ENCODE measurements around the gene TALDO1.

The TALDO1 gene

GRCh38 chr11:786235-787083 is 39.2 kb downstream of the TALDO1 start:
- DNase-seq (ENCODE audit: low read depth in 1 of 2, low spot score in 1 of 2), result no peak

- DNase-seq (ENCODE audit: low read depth in 1 of 2, low spot score in 1 of 2), result no peak
These were observed 39.9 kb downstream of the TALDO1 start for GRCh38 chr11:787084-787675.

GRCh38 chr11:788009-788640 is 40.9 kb downstream of the TALDO1 start:
- no peak for DNase-seq (ENCODE audit: low read depth in 1 of 2, low spot score in 1 of 2)

GRCh38 chr11:788953-789940 is 42.0 kb downstream of the TALDO1 start:
- no peak for DNase-seq (ENCODE audit: low read depth in 1 of 2, low spot score in 1 of 2)

- DNase-seq (ENCODE audit: low read depth in 1 of 2, low spot score in 1 of 2), result peak in 1 of 2 donors; percentile 40
These were observed 42.7 kb downstream of the TALDO1 start, which contains the start of gene CEND1 for GRCh38 chr11:789943-790342. CEND1 (minus strand) TSS chr11:790090; CDS start chr11:788576, 1,514 bp downstream.

- no peak for DNase-seq (ENCODE audit: low read depth in 1 of 2, low spot score in 1 of 2)
These were observed 43.7 kb downstream of the TALDO1 start for GRCh38 chr11:790721-791564.

- no peak for DNase-seq (ENCODE audit: low read depth in 1 of 2, low spot score in 1 of 2)
These were observed 44.6 kb downstream of the TALDO1 start for GRCh38 chr11:791658-792534.

- no peak for DNase-seq (ENCODE audit: low read depth in 1 of 2, low spot score in 1 of 2)
These were observed 45.2 kb downstream of the TALDO1 start for GRCh38 chr11:792535-792821.

- DNase-seq (ENCODE audit: low read depth in 1 of 2, low spot score in 1 of 2), result no peak
These were observed 45.6 kb downstream of the TALDO1 start for GRCh38 chr11:792873-793272.

GRCh38 chr11:793556-793955 is 46.3 kb downstream of the TALDO1 start:
- DNase-seq (ENCODE audit: low read depth in 1 of 2, low spot score in 1 of 2), result no peak

- DNase-seq (ENCODE audit: low read depth in 1 of 2, low spot score in 1 of 2), result no peak
These were observed 46.9 kb downstream of the TALDO1 start for GRCh38 chr11:794013-794765.

- no peak for DNase-seq (ENCODE audit: low read depth in 1 of 2, low spot score in 1 of 2)
These were observed 47.7 kb downstream of the TALDO1 start for GRCh38 chr11:794766-795633.

GRCh38 chr11:795634-796564 is 48.6 kb downstream of the TALDO1 start:
- peak; percentile 46 to 70 for DNase-seq (ENCODE audit: low read depth in 1 of 2, low spot score in 1 of 2)

GRCh38 chr11:796565-797295 is 49.5 kb downstream of the TALDO1 start:
- no peak for DNase-seq (ENCODE audit: low read depth in 1 of 2, low spot score in 1 of 2)

GRCh38 chr11:797296-798092 is 50.2 kb downstream of the TALDO1 start:
- DNase-seq (ENCODE audit: low read depth in 1 of 2, low spot score in 1 of 2), result peak; percentile 40 to 58
